HepG2 (cell line): ENCODE measurements around the gene PIEZO2. TPM values are rescaled to one million over a fixed set of nuclear protein-coding genes. Genes with fewer than 3 reads are reported as not detected.
A peak's percentile ranks its signal among the peaks of the same experiment; 100 is the strongest.

Experiments
- ATAC-seq: fragments of 200-7000 bp; cut with Tn5 transposase; 3 replicates; pipeline ENCODE4 v1.9.1; 2020; ENCODE audit warnings: mild to moderate bottlenecking, moderate library complexity
- Bru-seq: library from RNA; stranded (reverse); fragments of 400-500 nt; gene quantifications from one replicate; lab custom pipeline; 2021; lab: Mats Ljungman, UMichigan
- BruChase-seq, 2 experiments: library from RNA; stranded (reverse); fragments of 400-500 nt; gene quantifications; one replicate each; lab custom pipeline; 2021; lab: Mats Ljungman, UMichigan
- BruUV-seq: library from RNA; stranded (reverse); fragments of 400-500 nt; replicated peaks from 2 replicates; lab custom pipeline; 2021; lab: Mats Ljungman, UMichigan
- CTCF ChIA-PET: fragments of 300-600 bp; formaldehyde crosslinking; extraction: SDS; loops from one replicate; lab custom pipeline; 2021; ENCODE audit warnings: low total read pairs, inconsistent platforms, low intra/inter-chr PET ratio; lab: Yijun Ruan, JAX
- POLR2A ChIA-PET: fragments of 350-600 bp; sonication (Branson Sonifier 250); formaldehyde crosslinking; loops from one replicate; lab custom pipeline; 2020; ENCODE audit warnings: antibody characterized with exemption, inconsistent platforms; lab: Yijun Ruan, JAX
- DNase-seq: peaks from one replicate; pipeline ENCODE4 v3.0.0-alpha.2; 2015; ENCODE audit warnings: low spot score
- FAIRE-seq: peaks from 3 replicates; lab custom pipeline; 2011; peaks lifted over from hg19 to GRCh38; lab: Jason Lieb, UNC
- H2AFZ ChIP-seq: one replicate; pipeline ENCODE4 v1.6.1; 2011; ENCODE audit warnings: low read length, inconsistent platforms
- H3K27ac ChIP-seq: fragments of 300-600 bp; 3 replicates; pipeline ENCODE4 v1.8.0; 2011; ENCODE audit warnings: mixed run types, mild to moderate bottlenecking, mixed read lengths, low read length, inconsistent platforms; ENCODE audit not compliant: insufficient read depth; ENCODE audit errors: extremely low read length
- H3K27me3 ChIP-seq, 2 experiments: fragments of 200-600 bp in 1 of 2; 2 replicates in 1 of 2; 3 replicates in 1 of 2; pipeline versions ENCODE4 v1.6.0 to v1.8.0; 2011; ENCODE audit warnings: low read length in 2 of 2, mild to moderate bottlenecking in 2 of 2, moderate library complexity in 2 of 2, inconsistent platforms in 1 of 2; ENCODE audit not compliant: insufficient read depth in 2 of 2, control insufficient read depth in 1 of 2
- H3K36me3 ChIP-seq, 2 experiments: fragments of 200-600 bp in 1 of 2; replicated peaks in 1 of 2; 2 replicates in 1 of 2; 3 replicates in 1 of 2; pipeline versions ENCODE4 v1.5.1 to v1.8.0; 2011; ENCODE audit warnings: low read length in 2 of 2, inconsistent platforms in 1 of 2; ENCODE audit not compliant: insufficient read depth in 2 of 2, control insufficient read depth in 1 of 2
- H3K4me1 ChIP-seq: 2 replicates; pipeline ENCODE4 v1.5.1; 2012; ENCODE audit warnings: low read length, inconsistent platforms; ENCODE audit not compliant: insufficient read depth
- H3K4me2 ChIP-seq: 2 replicates; pipeline ENCODE4 v1.6.0; 2011; ENCODE audit warnings: low read depth, low read length, inconsistent platforms
- H3K4me3 ChIP-seq, 3 experiments: fragments of 200-600 bp in 1 of 3; sonication (generic), shearing (Covaris generic) in 1 of 3; replicated peaks in 1 of 3; 2 replicates each; pipeline ENCODE4 v1.5.1; 2011 to 2016; ENCODE audit warnings: low read length in 3 of 3, inconsistent platforms in 2 of 3, low read depth in 2 of 3, mild to moderate bottlenecking in 2 of 3, control low read depth in 1 of 3, mixed read lengths in 1 of 3; ENCODE audit not compliant: insufficient read depth in 1 of 3
- H3K79me2 ChIP-seq: one replicate; pipeline ENCODE4 v1.6.1; 2011; ENCODE audit warnings: low read length, inconsistent platforms; ENCODE audit not compliant: insufficient read depth
- H3K9ac ChIP-seq: 2 replicates; pipeline ENCODE4 v1.6.0; 2011; ENCODE audit warnings: mild to moderate bottlenecking, low read depth, low read length, inconsistent platforms; ENCODE audit not compliant: insufficient read depth
- H3K9me3 ChIP-seq: 2 replicates; pipeline ENCODE4 v1.5.1; 2012; ENCODE audit warnings: mild to moderate bottlenecking, low read length
- H4K20me1 ChIP-seq: 2 replicates; pipeline ENCODE4 v1.6.0; 2011; ENCODE audit warnings: inconsistent platforms, mild to moderate bottlenecking, low read length, moderate library complexity; ENCODE audit not compliant: insufficient read depth
- MZF1 ChIP-seq: sonication (generic); formaldehyde crosslinking; IDR thresholded peaks from 2 replicates; pipeline ENCODE4 v1.8.1; 2023; ENCODE audit warnings: mild to moderate bottlenecking, missing genetic modification reagents, borderline replicate concordance
- NFAT5 ChIP-seq: sonication (generic); formaldehyde crosslinking; IDR thresholded peaks from 2 replicates; pipeline ENCODE4 v1.4.0; 2020; ENCODE audit warnings: missing genetic modification reagents
- ZFP1 ChIP-seq: IDR thresholded peaks from 2 replicates; pipeline ENCODE4 v1.6.1; 2016
- ZNF646 ChIP-seq: sonication (generic); formaldehyde crosslinking; IDR thresholded peaks from 2 replicates; pipeline ENCODE4 v1.9.0; 2021; ENCODE audit warnings: mild to moderate bottlenecking, missing genetic modification reagents
- WGBS: methylation state at CpG from one replicate; pipeline ENCODE4 v1.1.6; 2017; ENCODE audit warnings: low lambda C conversion rate; 5-methylcytosine and 5-hydroxymethylcytosine counted together
- in situ Hi-C: cut with HindIII; loops from 2 replicates; pipeline ENCODE4 v1.10.0; 2017; ENCODE audit warnings: low pct_unique_long_range_greater_than_20kb; ENCODE audit not compliant: extremely low pct_ligation_motif_present
- intact Hi-C: fragments of 100-400 bp; cut with micrococcal nuclease; formaldehyde crosslinking; loops from one replicate; pipeline ENCODE4 v1.10.0; 2022; ENCODE audit not compliant: unreplicated experiment
- long read RNA-seq, 2 experiments: library from RNA in 1 of 2; library from polyadenylated mRNA in 1 of 2; stranded (forward) in 1 of 2; unstranded in 1 of 2; transcript quantifications; one replicate each; pipeline ENCODE4 v2.0.0, GENCODE V29; 2019 to 2022
- polyA minus RNA-seq, 3 experiments: library from RNA; depleted of rRNA, polyadenylated mRNA; stranded (reverse); fragments of >200 nt; gene quantifications; 2 replicates each; pipeline ENCODE4 v1.2.3, GENCODE V29; 2011; ENCODE audit warnings: low replicate concordance in 1 of 3
- polyA plus RNA-seq, 8 experiments: library from polyadenylated mRNA; depleted of rRNA in 3 of 8; stranded (reverse) in 7 of 8; unstranded in 1 of 8; fragments of >200 nt; fragmentation: Illumina TruSeq in 4 of 8; extraction: Trizol in 4 of 8; gene quantifications; 2 replicates each; pipeline versions ENCODE4 v1.2.1 to v1.2.3, GENCODE V29; 2011 to 2016; ENCODE audit warnings: low read depth in 4 of 8, missing spikeins in 1 of 8, mixed read lengths in 1 of 8; ENCODE audit not compliant: insufficient read depth in 1 of 8
- total RNA-seq, 5 experiments: library from RNA; depleted of rRNA; stranded (reverse); fragments of >200 nt; fragmentation: Illumina TruSeq; extraction: Trizol; gene quantifications; 2 replicates each; pipeline ENCODE4 v1.2.3, GENCODE V29; 2016; ENCODE audit warnings: low read depth in 1 of 5

Gene PIEZO2
- total RNA-seq (2016; rRNA removed; fragmentation: Illumina TruSeq; extraction: Trizol) (25.5 and 27.2 TPM in 2 replicates), polyA plus RNA-seq (2011; rRNA removed) (15.2 and 15.3 TPM in 2 replicates), polyA minus RNA-seq (2011; rRNA and poly(A)+ RNA removed; ENCODE audit: low replicate concordance) (0.26 and 56.3 TPM in 2 replicates), Bru-seq, nascent RNA (percentile 76 among the genes with signal in this experiment), BruChase-seq, experiment 1, labeled RNA remaining after a 6-hour chase (percentile 66 among the genes with signal in this experiment), BruChase-seq, experiment 2, labeled RNA remaining after a 2-hour chase (percentile 69 among the genes with signal in this experiment)
- 4.1 and 5.8 TPM in 2 replicates for total RNA-seq (2016; cell fraction: cytosol; rRNA removed; fragmentation: Illumina TruSeq; extraction: Trizol; ENCODE audit: low read depth)
- 24.4 and 26.8 TPM in 2 replicates for total RNA-seq (2016; cell fraction: insoluble cytoplasmic fraction; rRNA removed; fragmentation: Illumina TruSeq; extraction: Trizol)
- 8.1 and 8.3 TPM in 2 replicates for total RNA-seq (2016; cell fraction: membrane; rRNA removed; fragmentation: Illumina TruSeq; extraction: Trizol)
- 50.2 and 51.9 TPM in 2 replicates for total RNA-seq (2016; cell fraction: nucleus; rRNA removed; fragmentation: Illumina TruSeq; extraction: Trizol)
- 14.0 and 14.4 TPM in 2 replicates for polyA plus RNA-seq (2011; cell fraction: cytosol; rRNA removed)
- polyA plus RNA-seq (2011; cell fraction: nucleus; rRNA removed), result 40.5 and 45.2 TPM in 2 replicates
- polyA plus RNA-seq (2012), result 12.3 and 17.3 TPM in 2 replicates
- polyA plus RNA-seq (2016; cell fraction: cytosol; fragmentation: Illumina TruSeq; extraction: Trizol; ENCODE audit: low read depth), result 1.0 TPM in 2 replicates
- 19.5 and 19.7 TPM in 2 replicates for polyA plus RNA-seq (2016; cell fraction: insoluble cytoplasmic fraction; fragmentation: Illumina TruSeq; extraction: Trizol; ENCODE audit: low read depth)
- 2.4 and 2.7 TPM in 2 replicates for polyA plus RNA-seq (2016; cell fraction: membrane; fragmentation: Illumina TruSeq; extraction: Trizol; ENCODE audit: low read depth)
- polyA plus RNA-seq (2016; cell fraction: nucleus; fragmentation: Illumina TruSeq; extraction: Trizol; ENCODE audit: insufficient read depth, low read depth), result 45.5 and 46.6 TPM in 2 replicates
- polyA minus RNA-seq (2011; cell fraction: cytosol; rRNA and poly(A)+ RNA removed), result 27.0 and 35.0 TPM in 2 replicates
- 83.7 and 91.6 TPM in 2 replicates for polyA minus RNA-seq (2011; cell fraction: nucleus; rRNA and poly(A)+ RNA removed)
- long read RNA-seq, experiment 1, partial matches to known transcripts, result 1 of 4 reads
- long read RNA-seq, experiment 1, other reads (novel, unspliced or antisense), result 3 of 4 reads
- long read RNA-seq, experiment 2, partial matches to known transcripts, result 13 of 35 reads
- long read RNA-seq, experiment 2, other reads (novel, unspliced or antisense), result 22 of 35 reads

GRCh38 chr18:11149441-11150270 is at the start of gene PIEZO2:
Gene PIEZO2 (minus strand): TSS chr18:11149569. CDS start chr18:11148588, 981 bp downstream.
- FAIRE-seq (no peak), ATAC-seq (peak; percentile 89), DNase-seq (peak; percentile 68)
- ChIA-PET POLR2A (interaction anchor here (0.7 to 1.0 kb wide), 2 partner anchors 30 to 35 kb away, joined by 3 read pairs; no protein-coding TSS in a partner anchor), CTCF (no interaction called here)
- in situ Hi-C loops (loop anchor here (5.0 to 10.0 kb wide), 4 partner anchors 107 to 587 kb away; no protein-coding TSS in a partner anchor), intact Hi-C loops (loop anchor here (5.0 kb wide), 1 partner anchor 37 kb away; no protein-coding TSS in a partner anchor)
- H3K9me3 ChIP-seq, result no peaks in the 10 kb centered on the region
- peak within 1 kb of the TSS; percentile 66 for H3K9ac ChIP-seq
- peaks cover 41% of the 10 kb centered on the region for H3K4me1 ChIP-seq
- no TSS peak for BruUV-seq
- peaks cover 22% of the 10 kb centered on the region for H3K79me2 ChIP-seq
- 0 out of 5 replicates have a peak, but pooled peaks cover 0 to 3% of the 10 kb centered on the region in 2 experiments for H3K27me3 ChIP-seq
- no peak within 1 kb of the TSS for H2AFZ ChIP-seq
- peak within 1 kb of the TSS; percentile 57 to 71 (median 64) for H3K4me3 ChIP-seq
- WGBS, result 45% methylated on average over 10 of the region's 62 CpGs
- no peak within 1 kb of the TSS for H3K27ac ChIP-seq
- H3K4me2 ChIP-seq, result peak within 1 kb of the TSS; percentile 81
- H4K20me1 ChIP-seq, result no peaks in the 10 kb centered on the region
- no peaks in the 10 kb centered on the region for H3K36me3 ChIP-seq
- TF ChIP-seq ZNF646, result no peak
- no peak for TF ChIP-seq MZF1 (CRISPR knock-in tag)
- TF ChIP-seq NFAT5, result no peak
- TF ChIP-seq ZFP1 (CRISPR knock-in tag), result 0 out of 2 replicates have a peak, but pooled peaks have one; percentile 18
